B cell (primary cell): ENCODE data around the gene SIK3. TPM values are rescaled to one million over a fixed set of nuclear protein-coding genes. Genes with fewer than 3 reads are reported as not detected.
"Not testable (repeated sequence)": the region's sequence is repeated elsewhere in the genome, so short reads cannot be mapped to it uniquely, and the experiment has no call there.

Source experiments
- ATAC-seq: fragments of 200-7000 bp; cut with Tn5 transposase; one replicate; pipeline ENCODE4 v1.10.0; 2021; ENCODE audit warnings: low read depth, mild to moderate bottlenecking, moderate number of reproducible peaks, moderate library complexity
- CTCF ChIA-PET: fragments of 350-600 bp; sonication (Branson Sonifier 250); formaldehyde crosslinking; loops from one replicate; lab custom pipeline; 2021; ENCODE audit warnings: antibody characterized with exemption, inconsistent platforms; lab: Charles Lee
- POLR2A ChIA-PET: fragments of 350-600 bp; sonication (Branson Sonifier 250); formaldehyde crosslinking; loops from one replicate; lab custom pipeline; 2021; ENCODE audit warnings: antibody characterized with exemption; lab: Charles Lee
- DNase-seq: peaks from one replicate; pipeline ENCODE4 v3.0.0; 2013
- H2AFZ ChIP-seq: 2 replicates; pipeline ENCODE4 v1.6.1; 2012; ENCODE audit warnings: mild to moderate bottlenecking, low read depth, low read length; ENCODE audit not compliant: insufficient read depth, poor library complexity, severe bottlenecking
- H3K27ac ChIP-seq, 2 donors: 1 replicate in 1 of 2; 2 replicates in 1 of 2; pipeline ENCODE4 v1.5.1; 2012 to 2013; ENCODE audit warnings: low read length in 2 of 2, mild to moderate bottlenecking in 2 of 2, moderate library complexity in 1 of 2
- H3K27me3 ChIP-seq, 4 experiments: fragments of 200-600 bp in 1 of 4; sonication (generic) in 1 of 4; replicated peaks in 1 of 4; 1 replicate in 2 of 4; 2 replicates in 2 of 4; pipeline versions ENCODE4 v1.6.1 to v1.7.0; 2013 to 2016; ENCODE audit warnings: low read length in 3 of 4, mild to moderate bottlenecking in 2 of 4, mixed read lengths in 1 of 4, moderate library complexity in 1 of 4; ENCODE audit not compliant: insufficient read depth in 4 of 4, control insufficient read depth in 3 of 4; ENCODE audit errors: control extremely low read depth in 1 of 4
- H3K36me3 ChIP-seq, 2 experiments: replicated peaks in 1 of 2; 1 replicate in 1 of 2; 2 replicates in 1 of 2; pipeline versions ENCODE4 v1.6.1 to v1.7.1; 2013; ENCODE audit warnings: low read length in 1 of 2; ENCODE audit not compliant: insufficient read depth in 2 of 2, control insufficient read depth in 1 of 2; ENCODE audit errors: control extremely low read depth in 1 of 2, extremely low read depth in 1 of 2
- H3K4me1 ChIP-seq, 2 donors: fragments of 200-600 bp in 1 of 2; sonication (generic) in 1 of 2; 1 replicate in 1 of 2; 2 replicates in 1 of 2; pipeline versions ENCODE4 v1.5.1 to v1.6.1; 2013 to 2017; ENCODE audit warnings: low read length in 2 of 2; ENCODE audit not compliant: control insufficient read depth in 2 of 2, insufficient read depth in 2 of 2
- H3K4me2 ChIP-seq: replicated peaks from 2 replicates; pipeline ENCODE3; 2012; ENCODE audit warnings: mild to moderate bottlenecking, low read depth, low read length; ENCODE audit not compliant: poor library complexity, severe bottlenecking
- H3K4me3 ChIP-seq, 5 experiments: fragments of 200-600 bp in 1 of 5; sonication (generic) in 1 of 5; 1 replicate in 3 of 5; 2 replicates in 2 of 5; pipeline versions ENCODE4 v1.5.1 to v1.7.0; 2011 to 2016; ENCODE audit warnings: low read length in 4 of 5, mild to moderate bottlenecking in 4 of 5, low read depth in 2 of 5, control low read depth in 1 of 5, moderate library complexity in 1 of 5; ENCODE audit not compliant: insufficient read depth in 1 of 5; ENCODE audit errors: control extremely low read depth in 1 of 5, extremely low read depth in 1 of 5
- H3K79me2 ChIP-seq: fragments of 200-600 bp; sonication (generic); one replicate; pipeline ENCODE4 v1.6.0; 2016; ENCODE audit warnings: low read length; ENCODE audit not compliant: control insufficient read depth, insufficient read depth
- H3K9ac ChIP-seq: fragments of 200-600 bp; sonication (generic); 2 replicates; pipeline ENCODE4 v1.6.1; 2017; ENCODE audit warnings: mild to moderate bottlenecking, low read length, moderate library complexity
- H3K9me3 ChIP-seq, 3 donors: one replicate each; pipeline versions ENCODE4 v1.6.1 to v1.7.1; 2013; ENCODE audit warnings: low read length in 2 of 3; ENCODE audit not compliant: control insufficient read depth in 2 of 3, insufficient read depth in 1 of 3; ENCODE audit errors: control extremely low read depth in 1 of 3
- H4K20me1 ChIP-seq: 2 replicates; pipeline ENCODE4 v1.6.0; 2012; ENCODE audit warnings: mild to moderate bottlenecking, low read length; ENCODE audit not compliant: insufficient read depth, control insufficient read depth, poor library complexity, severe bottlenecking
- H3K27ac Mint-ChIP-seq: one replicate; pipeline ENCODE4 v1.8.0; 2021; ENCODE audit warnings: mixed read lengths
- H3K27me3 Mint-ChIP-seq: one replicate; pipeline ENCODE4 v1.8.0; 2021; ENCODE audit warnings: mixed read lengths
- H3K4me1 Mint-ChIP-seq: one replicate; pipeline ENCODE4 v1.8.0; 2021; ENCODE audit warnings: mixed read lengths
- H3K4me3 Mint-ChIP-seq: one replicate; pipeline ENCODE4 v1.8.0; 2021; ENCODE audit warnings: mixed read lengths
- H3K9me3 Mint-ChIP-seq: one replicate; pipeline ENCODE4 v1.8.0; 2022; ENCODE audit warnings: mixed read lengths; ENCODE audit not compliant: insufficient read depth
- CTCF ChIP-seq: fragments of 200-600 bp; IDR thresholded peaks from one replicate; pipeline ENCODE4 v1.8.0; 2022; ENCODE audit warnings: antibody characterized with exemption, mild to moderate bottlenecking
- EZH2 ChIP-seq: IDR thresholded peaks from 2 replicates; pipeline ENCODE4 v1.6.1; 2012; ENCODE audit warnings: borderline replicate concordance, low read depth, mild to moderate bottlenecking, moderate library complexity, low read length; ENCODE audit not compliant: insufficient read depth, poor library complexity, severe bottlenecking
- WGBS: methylation state at CpG from one replicate; pipeline ENCODE4 v1.1.5; 2013; ENCODE audit warnings: missing lambda C conversion rate; ENCODE audit not compliant: insufficient coverage; 5-methylcytosine and 5-hydroxymethylcytosine counted together
- intact Hi-C: fragments of 100-400 bp; cut with micrococcal nuclease; formaldehyde crosslinking; loops from one replicate; pipeline ENCODE4 v1.10.0; 2022
- polyA plus RNA-seq: library from polyadenylated mRNA; depleted of rRNA; stranded (reverse); fragments of >200 nt; gene quantifications from 2 replicates; pipeline ENCODE4 v1.2.3, GENCODE V29; 2012
- total RNA-seq, 2 donors: library from RNA; stranded (reverse); fragments of 120-200 nt in 1 of 2; gene quantifications; 1 replicate in 1 of 2; 2 replicates in 1 of 2; pipeline versions ENCODE4 v1.2.3 to v1.2.4, GENCODE V29; 2013 to 2022

Gene SIK3
- total and polyA plus RNA-seq, 2 donors (not counting 1 experiment from before 2014, with no cell fraction given) = 36.5 to 180 TPM

GRCh38 chr11:117130396-117130795 is 32.2 kb upstream of the SIK3 start:
- H3K4me3 Mint-ChIP-seq, H3K4me1 Mint-ChIP-seq, H3K36me3 ChIP-seq, H3K4me1 ChIP-seq, ATAC-seq, H3K27me3 Mint-ChIP-seq, H3K9me3 ChIP-seq, CTCF ChIA-PET, DNase-seq, H4K20me1 ChIP-seq, H3K4me2 ChIP-seq, H3K4me3 ChIP-seq, H3K27ac Mint-ChIP-seq, H3K9ac ChIP-seq, H3K9me3 Mint-ChIP-seq, H3K27me3 ChIP-seq, H3K79me2 ChIP-seq, POLR2A ChIA-PET, H2AFZ ChIP-seq, H3K27ac ChIP-seq: not testable (repeated sequence)
- intact Hi-C loops = loop anchor here (5.0 kb wide), 1 partner anchor 77 kb away; no protein-coding TSS in a partner anchor
- 100% methylated on average over 3 of the region's 7 CpGs for WGBS

GRCh38 chr11:117128289-117128688 is 30.1 kb upstream of the SIK3 start:
- H3K27ac ChIP-seq = no peak overlapping the region
- no peak overlapping the region for H3K4me2 ChIP-seq
- no peak overlapping the region for H3K27ac Mint-ChIP-seq
- no peaks in the 10 kb centered on the region for H3K4me1 ChIP-seq
- DNase-seq (no peak), ATAC-seq (no peak)
- POLR2A ChIA-PET = interaction anchor here (0.7 kb wide), 1 partner anchor 336 kb away, joined by 3 read pairs; no protein-coding TSS in a partner anchor
- no peak overlapping the region for H3K9ac ChIP-seq
- H3K9me3 Mint-ChIP-seq = no peaks in the 10 kb centered on the region
- H2AFZ ChIP-seq = no peak overlapping the region
- no peaks in the 10 kb centered on the region for H3K79me2 ChIP-seq
- intact Hi-C loops = no loop called here
- CTCF ChIA-PET = interaction anchor here (0.5 to 1.5 kb wide), 3 partner anchors 12 to 249 kb away, joined by 3 to 5 read pairs (median 5); no protein-coding TSS in a partner anchor
- 97% methylated on average over 3 of the region's 4 CpGs for WGBS
- TF ChIP-seq EZH2 (no peak), CTCF (no peak)
- H3K36me3 ChIP-seq = no peaks in the 10 kb centered on the region
- H3K4me3 ChIP-seq = no peak overlapping the region
- H3K4me1 Mint-ChIP-seq = peaks cover 8% of the 10 kb centered on the region
- no peak overlapping the region for H3K4me3 Mint-ChIP-seq
- H4K20me1 ChIP-seq = no peaks in the 10 kb centered on the region
- no peaks in the 10 kb centered on the region for H3K27me3 Mint-ChIP-seq
- H3K27me3 ChIP-seq = no peaks in the 10 kb centered on the region
- H3K9me3 ChIP-seq = no peaks in the 10 kb centered on the region
